Measurements from ENCODE around the gene COLQ. TPM values are rescaled to one million over a fixed set of nuclear protein-coding genes. Genes with fewer than 3 reads are reported as not detected.

COLQ gene
- total RNA-seq, 1 donor from 2014 or later, result 10.0 TPM

- no peak overlapping the region for H3K27ac Mint-ChIP-seq
- H3K9me3 Mint-ChIP-seq, result no peaks in the 10 kb centered on the region
- H3K4me1 Mint-ChIP-seq, result peaks cover 34% of the 10 kb centered on the region
- DNase-seq (ENCODE audit: low spot score in 2 of 2, unreplicated experiment in 2 of 2), result no peak
- TF ChIP-seq CTCF (IDR thresholded peaks at IDR 0.05; ENCODE audit: unreplicated experiment), result no peak
- H3K27me3 Mint-ChIP-seq (ENCODE audit: low read depth), result no peaks in the 10 kb centered on the region
- peak overlapping the region; percentile 96 for H3K4me3 Mint-ChIP-seq
- peaks cover 12% of the 10 kb centered on the region for H3K36me3 Mint-ChIP-seq
Measured at GRCh38 chr3:15429080-15429479, 92.4 kb downstream of the COLQ start.

GRCh38 chr3:15428539-15428938, 93.0 kb downstream of the COLQ start:
- Mint-ChIP-seq H3K27ac (peak overlapping the region; percentile 88), H3K9me3 (no peaks in the 10 kb centered on the region), H3K27me3 (ENCODE audit: low read depth) (no peaks in the 10 kb centered on the region), H3K4me3 (peak overlapping the region; percentile 96), H3K4me1 (peaks cover 34% of the 10 kb centered on the region), H3K36me3 (peaks cover 13% of the 10 kb centered on the region)
- no peak for DNase-seq (ENCODE audit: low spot score in 2 of 2, unreplicated experiment in 2 of 2)
- TF ChIP-seq CTCF (IDR thresholded peaks at IDR 0.05; ENCODE audit: unreplicated experiment), result no peak

GRCh38 chr3:15427981-15428380, 93.5 kb downstream of the COLQ start:
- Mint-ChIP-seq H3K27me3 (ENCODE audit: low read depth) (no peaks in the 10 kb centered on the region), H3K4me3 (peak overlapping the region; percentile 96), H3K36me3 (peaks cover 10% of the 10 kb centered on the region), H3K4me1 (peaks cover 34% of the 10 kb centered on the region), H3K27ac (peak overlapping the region; percentile 88), H3K9me3 (no peaks in the 10 kb centered on the region)
- no peak for TF ChIP-seq CTCF (IDR thresholded peaks at IDR 0.05; ENCODE audit: unreplicated experiment)
- no peak for DNase-seq (ENCODE audit: low spot score in 2 of 2, unreplicated experiment in 2 of 2)

- H3K27me3 Mint-ChIP-seq (ENCODE audit: low read depth), result no peaks in the 10 kb centered on the region
- DNase-seq (ENCODE audit: low spot score in 2 of 2, unreplicated experiment in 2 of 2), result peak; percentile 51 to 77
- no peaks in the 10 kb centered on the region for H3K9me3 Mint-ChIP-seq
- H3K36me3 Mint-ChIP-seq, result peaks cover 13% of the 10 kb centered on the region
- no peak for TF ChIP-seq CTCF (IDR thresholded peaks at IDR 0.05; ENCODE audit: unreplicated experiment)
- peak within 1 kb of the TSS; percentile 96 for H3K4me3 Mint-ChIP-seq
- peaks cover 34% of the 10 kb centered on the region for H3K4me1 Mint-ChIP-seq
- H3K27ac Mint-ChIP-seq, result peak within 1 kb of the TSS; percentile 88
Measured at GRCh38 chr3:15427182-15427880, 94.2 kb downstream of the COLQ start, which contains the start of the genes EAF1 and METTL6. EAF1 (plus strand) TSS chr3:15427598; CDS start chr3:15427780, 182 bp downstream. METTL6 (minus strand) TSS chr3:15427544; CDS start chr3:15426511, 1,033 bp downstream.

GRCh38 chr3:15426579-15427118, 94.9 kb downstream of the COLQ start:
- TF ChIP-seq CTCF (IDR thresholded peaks at IDR 0.05; ENCODE audit: unreplicated experiment), result no peak
- Mint-ChIP-seq H3K27ac (peak overlapping the region; percentile 88), H3K4me3 (peak overlapping the region; percentile 96), H3K27me3 (ENCODE audit: low read depth) (no peaks in the 10 kb centered on the region), H3K4me1 (peaks cover 34% of the 10 kb centered on the region), H3K36me3 (peaks cover 13% of the 10 kb centered on the region), H3K9me3 (no peaks in the 10 kb centered on the region)
- no peak for DNase-seq (ENCODE audit: low spot score in 2 of 2, unreplicated experiment in 2 of 2)

Data from mesothelial cell of epicardium (in vitro differentiated cells).